ENCODE measurements around the gene AP5S1. TPM values are rescaled to one million over a fixed set of nuclear protein-coding genes. Genes with fewer than 3 reads are reported as not detected.

Gene AP5S1
- total and polyA plus RNA-seq, 9 of the 15 experiments (the other 6 are each of a cell fraction or from before 2014, with no cell fraction given) = 2.6 to 8.8 (median 4.4) TPM

- TF ChIP-seq ZNF318 (IDR thresholded peaks at IDR 0.05; ENCODE audit: borderline replicate concordance in 1 of 2, low read depth in 1 of 2) = no peak
- TF ChIP-seq ESRRB (CRISPR knock-in tag; IDR thresholded peaks at IDR 0.05; ENCODE audit: borderline replicate concordance) = no peak
- no peak for TF ChIP-seq HIVEP1 (CRISPR knock-in tag; IDR thresholded peaks at IDR 0.05)
- TF ChIP-seq NR0B1 (IDR thresholded peaks at IDR 0.05; ENCODE audit: partially characterized antibody) = no peak
- peak; percentile 21; the same call in 1 of the 2 replicates for TF ChIP-seq SMAD4 (CRISPR knock-in tag; conservative IDR thresholded peaks at IDR 0.05)
- 0 out of 2 replicates have a peak, but pooled peaks have one; percentile 45 for TF ChIP-seq ZNF830 (CRISPR knock-in tag; IDR thresholded peaks at IDR 0.05)
- TF ChIP-seq HDAC2 (IDR thresholded peaks at IDR 0.05) = 0 out of 2 replicates have a peak, but pooled peaks have one; percentile 14
- no peak for TF ChIP-seq IFI16 (CRISPR knock-in tag; IDR thresholded peaks at IDR 0.05)
- TF ChIP-seq ELK3 (CRISPR knock-in tag; IDR thresholded peaks at IDR 0.05) = no peak
- TF ChIP-seq HMG20A (CRISPR knock-in tag; conservative IDR thresholded peaks at IDR 0.05) = no peak
- TF ChIP-seq ZBTB1 (CRISPR knock-in tag; IDR thresholded peaks at IDR 0.05; ENCODE audit: borderline replicate concordance, low read depth) = peak; percentile 66; the same call in 1 of the 2 replicates
- TF ChIP-seq XRCC3 (IDR thresholded peaks at IDR 0.05) = no peak
Observed at GRCh38 chr20:3846740-3847428, 26.5 kb downstream of the AP5S1 start, which contains the start of gene MAVS (continued).

Measured in K562 (cell line).